H1 (cell line): ENCODE results near the gene IFNA16. TPM values are rescaled to one million over a fixed set of nuclear protein-coding genes. Genes with fewer than 3 reads are reported as not detected.

Experiments
- CTCF ChIA-PET: fragments of 300-600 bp; sonication (Branson Sonifier 250); formaldehyde crosslinking; loops from one replicate; lab custom pipeline; 2021; ENCODE audit not compliant: partially characterized antibody; lab: Charles Lee
- POLR2A ChIA-PET: fragments of 300-600 bp; sonication (Branson Sonifier 250); formaldehyde crosslinking; loops from one replicate; lab custom pipeline; 2021; ENCODE audit warnings: inconsistent platforms; ENCODE audit not compliant: partially characterized antibody; lab: Charles Lee
- DNase-seq, 2 experiments: peaks; one replicate each; pipeline versions ENCODE4 v3.0.0 to v3.0.0-alpha.2; 2010 to 2022; ENCODE audit warnings: low spot score in 2 of 2, low read depth in 1 of 2, mixed read lengths in 1 of 2
- FAIRE-seq: peaks from 2 replicates; lab custom pipeline; 2011; peaks lifted over from hg19 to GRCh38; lab: Jason Lieb, UNC
- H2AFZ ChIP-seq: 2 replicates; pipeline ENCODE4 v1.8.1; 2012; ENCODE audit warnings: low read length, inconsistent platforms
- H2AK5ac ChIP-seq: 2 replicates; pipeline ENCODE4 v1.6.1; 2013; ENCODE audit warnings: low read depth, low read length
- H2BK120ac ChIP-seq: replicated peaks from 2 replicates; pipeline ENCODE3; 2013; ENCODE audit warnings: low read depth, low read length, inconsistent platforms
- H2BK12ac ChIP-seq: 2 replicates; pipeline ENCODE4 v1.6.1; 2013; ENCODE audit warnings: low read depth, low read length
- H2BK15ac ChIP-seq: 2 replicates; pipeline ENCODE4 v1.6.1; 2013; ENCODE audit warnings: low read length
- H2BK20ac ChIP-seq: 2 replicates; pipeline ENCODE4 v1.6.1; 2013; ENCODE audit warnings: low read length
- H2BK5ac ChIP-seq: 2 replicates; pipeline ENCODE4 v1.6.1; 2013; ENCODE audit warnings: low read depth, low read length
- H3K14ac ChIP-seq: 2 replicates; pipeline ENCODE4 v1.6.1; 2013; ENCODE audit warnings: inconsistent platforms; ENCODE audit not compliant: insufficient read length
- H3K18ac ChIP-seq: 2 replicates; pipeline ENCODE4 v1.6.1; 2013; ENCODE audit warnings: low read length; ENCODE audit errors: extremely low read depth
- H3K23ac ChIP-seq: 2 replicates; pipeline ENCODE4 v1.6.1; 2013; ENCODE audit warnings: inconsistent platforms; ENCODE audit not compliant: insufficient read length
- H3K23me2 ChIP-seq: 2 replicates; pipeline ENCODE4 v1.6.1; 2013; ENCODE audit warnings: low read depth, low read length
- H3K27ac ChIP-seq: 2 replicates; pipeline ENCODE4 v1.6.1; 2011; ENCODE audit warnings: low read depth, low read length, inconsistent platforms
- H3K27me3 ChIP-seq, 4 experiments: replicated peaks in 1 of 4; 1 replicate in 1 of 4; 2 replicates in 3 of 4; pipeline versions ENCODE4 v1.6.1 to v1.8.1; 2011 to 2013; ENCODE audit warnings: low read length in 3 of 4, mild to moderate bottlenecking in 3 of 4, inconsistent platforms in 2 of 4, mixed read lengths in 2 of 4, moderate library complexity in 1 of 4; ENCODE audit not compliant: control insufficient read depth in 3 of 4, insufficient read depth in 3 of 4; ENCODE audit errors: extremely low read depth in 1 of 4
- H3K36me3 ChIP-seq, 4 experiments: 2 replicates each; pipeline versions ENCODE4 v1.6.1 to v1.8.1; 2011 to 2013; ENCODE audit warnings: mild to moderate bottlenecking in 4 of 4, low read length in 3 of 4, moderate library complexity in 2 of 4, control low read depth in 1 of 4, inconsistent platforms in 1 of 4; ENCODE audit not compliant: insufficient read depth in 4 of 4, control insufficient read depth in 2 of 4
- H3K4ac ChIP-seq: replicated peaks from 2 replicates; pipeline ENCODE3; 2013; ENCODE audit warnings: low read length, low read depth, mixed read lengths, inconsistent platforms; ENCODE audit not compliant: insufficient read length
- H3K4me1 ChIP-seq, 4 experiments: replicated peaks in 1 of 4; 1 replicate in 1 of 4; 2 replicates in 3 of 4; pipeline versions ENCODE4 v1.6.1 to v1.8.1; 2011 to 2013; ENCODE audit warnings: low read length in 3 of 4, inconsistent platforms in 2 of 4, mixed read lengths in 1 of 4; ENCODE audit not compliant: insufficient read depth in 4 of 4, control insufficient read depth in 3 of 4
- H3K4me2 ChIP-seq, 2 experiments: 2 replicates each; pipeline versions ENCODE4 v1.6.1 to v1.8.1; 2011 to 2013; ENCODE audit warnings: low read depth in 2 of 2, low read length in 2 of 2, control low read depth in 1 of 2, inconsistent platforms in 1 of 2, mild to moderate bottlenecking in 1 of 2; ENCODE audit not compliant: insufficient read depth in 1 of 2
- H3K4me3 ChIP-seq, 4 experiments: fragments of 200-600, 300-600 bp in 1 of 4; sonication (generic), shearing (Covaris generic), sonication (Bioruptor Twin) in 1 of 4; 2 replicates each; pipeline versions ENCODE4 v1.5.1 to v1.8.1; 2011 to 2016; ENCODE audit warnings: low read length in 4 of 4, low read depth in 3 of 4, control low read depth in 2 of 4, inconsistent platforms in 2 of 4, mild to moderate bottlenecking in 2 of 4, mixed read lengths in 1 of 4, moderate library complexity in 1 of 4; ENCODE audit not compliant: insufficient read depth in 2 of 4; ENCODE audit errors: extremely low read depth in 1 of 4
- H3K56ac ChIP-seq: replicated peaks from 2 replicates; pipeline ENCODE3; 2013; ENCODE audit warnings: low read depth, mild to moderate bottlenecking, mixed read lengths, low read length, inconsistent platforms; ENCODE audit not compliant: insufficient read length
- H3K79me1 ChIP-seq: 2 replicates; pipeline ENCODE4 v1.6.1; 2013; ENCODE audit warnings: low read depth, low read length, control low read depth
- H3K79me2 ChIP-seq, 2 experiments: 2 replicates each; pipeline versions ENCODE4 v1.6.1 to v1.8.1; 2012 to 2013; ENCODE audit warnings: low read length in 2 of 2, mild to moderate bottlenecking in 2 of 2, inconsistent platforms in 1 of 2; ENCODE audit not compliant: insufficient read depth in 2 of 2, control insufficient read depth in 1 of 2
- H3K9ac ChIP-seq, 4 experiments: replicated peaks in 1 of 4; 1 replicate in 1 of 4; 2 replicates in 3 of 4; pipeline versions ENCODE4 v1.6.1 to v1.8.1; 2011 to 2013; ENCODE audit warnings: low read depth in 3 of 4, low read length in 3 of 4, control low read depth in 2 of 4, mild to moderate bottlenecking in 2 of 4, moderate library complexity in 2 of 4, inconsistent platforms in 1 of 4; ENCODE audit errors: extremely low read depth in 1 of 4
- H3K9me3 ChIP-seq, 2 experiments: 2 replicates each; pipeline versions ENCODE4 v1.6.1 to v1.8.1; 2012 to 2013; ENCODE audit warnings: mild to moderate bottlenecking in 2 of 2, moderate library complexity in 2 of 2, control low read depth in 1 of 2, inconsistent platforms in 1 of 2, low read depth in 1 of 2, low read length in 1 of 2, mixed read lengths in 1 of 2; ENCODE audit not compliant: insufficient read depth in 2 of 2
- H4K20me1 ChIP-seq, 2 experiments: replicated peaks in 1 of 2; 2 replicates each; pipeline versions ENCODE3 to v1.8.1; 2011 to 2013; ENCODE audit warnings: inconsistent platforms in 2 of 2, low read length in 2 of 2, mild to moderate bottlenecking in 1 of 2; ENCODE audit not compliant: insufficient read depth in 2 of 2, control insufficient read depth in 1 of 2
- H4K5ac ChIP-seq: 2 replicates; pipeline ENCODE4 v1.6.1; 2013; ENCODE audit warnings: low read length, low read depth, mixed read lengths, inconsistent platforms; ENCODE audit not compliant: insufficient read length
- H4K8ac ChIP-seq: 2 replicates; pipeline ENCODE4 v1.8.0; 2013; ENCODE audit warnings: mild to moderate bottlenecking, moderate library complexity, low read length, inconsistent platforms; ENCODE audit not compliant: insufficient read depth; ENCODE audit errors: extremely low read depth
- H4K91ac ChIP-seq: replicated peaks from 2 replicates; pipeline ENCODE3; 2013; ENCODE audit warnings: low read length, mixed read lengths, inconsistent platforms; ENCODE audit not compliant: insufficient read length
- ATF3 ChIP-seq: IDR thresholded peaks from 2 replicates; pipeline ENCODE4 v1.6.1; 2011; ENCODE audit warnings: low read depth, mild to moderate bottlenecking, low read length; ENCODE audit not compliant: insufficient read depth
- BCL11A ChIP-seq, 2 experiments: IDR thresholded peaks; one replicate each; pipeline ENCODE4 v1.6.1; 2011; ENCODE audit warnings: low read depth in 2 of 2, low read length in 2 of 2, mild to moderate bottlenecking in 2 of 2
- CEBPB ChIP-seq: IDR thresholded peaks from 2 replicates; pipeline ENCODE4 v1.6.1; 2012; ENCODE audit warnings: low read depth, low read length
- CTBP2 ChIP-seq: IDR thresholded peaks from 2 replicates; pipeline ENCODE4 v1.7.0; 2011; ENCODE audit warnings: borderline replicate concordance, mild to moderate bottlenecking, moderate library complexity, mixed read lengths, low read length; ENCODE audit not compliant: insufficient read depth, insufficient read length
- EGR1 ChIP-seq: IDR thresholded peaks from 2 replicates; pipeline ENCODE4 v1.6.1; 2011; ENCODE audit warnings: low read depth, low read length, borderline replicate concordance
- JUN ChIP-seq: IDR thresholded peaks from 2 replicates; pipeline ENCODE4 v1.6.1; 2011; ENCODE audit warnings: low read depth, mild to moderate bottlenecking, improper control_type of control experiment, low read length
- NANOG ChIP-seq: IDR thresholded peaks from 2 replicates; pipeline ENCODE4 v1.6.1; 2011; ENCODE audit warnings: low read length, low read depth, mild to moderate bottlenecking, inconsistent platforms; ENCODE audit not compliant: insufficient read depth, poor library complexity, severe bottlenecking
- POLR2AphosphoS5 ChIP-seq: IDR thresholded peaks from 2 replicates; pipeline ENCODE4 v1.6.1; 2011; ENCODE audit warnings: low read depth, low read length
- TAF7 ChIP-seq: optimal IDR thresholded peaks from 2 replicates; pipeline ENCODE3; 2011; ENCODE audit warnings: low read depth, mild to moderate bottlenecking, inconsistent platforms, low read length, moderate library complexity, borderline replicate concordance
- USF2 ChIP-seq: IDR thresholded peaks from 2 replicates; pipeline ENCODE4 v1.6.1; 2011; ENCODE audit warnings: low read length, improper control_type of control experiment
- YY1 ChIP-seq: IDR thresholded peaks from 2 replicates; pipeline ENCODE4 v1.6.1; 2011; ENCODE audit warnings: low read depth, mild to moderate bottlenecking, low read length
- ZNF274 ChIP-seq: IDR thresholded peaks from 2 replicates; pipeline ENCODE4 v1.7.0; 2012; ENCODE audit warnings: low read length, borderline replicate concordance; ENCODE audit errors: extremely low read depth
- WGBS, 2 experiments: shearing (Covaris generic) in 1 of 2; methylation state at CpG; one replicate each; pipeline versions ENCODE4 v1.1.6 to v1.1.7; 2013 to 2015; ENCODE audit warnings: low lambda C conversion rate in 2 of 2, mixed read lengths in 2 of 2, inconsistent platforms in 1 of 2, low coverage in 1 of 2, missing lambda C conversion rate in 1 of 2; ENCODE audit not compliant: insufficient replicate concordance in 2 of 2, insufficient coverage in 1 of 2, insufficient read length in 1 of 2; ENCODE audit errors: extremely low coverage in 1 of 2, missing lambda C conversion rate in 1 of 2; 5-methylcytosine and 5-hydroxymethylcytosine counted together
- polyA plus RNA-seq, 7 experiments: library from polyadenylated mRNA; depleted of rRNA in 3 of 7; stranded (reverse) in 5 of 7; unstranded in 2 of 7; fragments of >200 nt in 5 of 7; fragments of 200-250 nt in 2 of 7; gene quantifications; 1 replicate in 5 of 7; 2 replicates in 1 of 7; 4 replicates in 1 of 7; pipeline versions ENCODE4 v1.2.1 to v1.2.3, GENCODE V29; 2011 to 2013; ENCODE audit warnings: missing spikeins in 2 of 7, mixed read lengths in 2 of 7
- total RNA-seq: library from RNA; stranded (reverse); fragmentation: NEBNext Ultra II Directional; extraction: Animal tissue kit (Norgen Biotek cat#: 25700); gene quantifications from 2 replicates; pipeline ENCODE4 v1.2.1, GENCODE V29; 2021

IFNA16 gene
- total and polyA plus RNA-seq, 2 of the 8 experiments (the other 6 are each of a cell fraction or from before 2014, with no cell fraction given), result not detected

DNA sequence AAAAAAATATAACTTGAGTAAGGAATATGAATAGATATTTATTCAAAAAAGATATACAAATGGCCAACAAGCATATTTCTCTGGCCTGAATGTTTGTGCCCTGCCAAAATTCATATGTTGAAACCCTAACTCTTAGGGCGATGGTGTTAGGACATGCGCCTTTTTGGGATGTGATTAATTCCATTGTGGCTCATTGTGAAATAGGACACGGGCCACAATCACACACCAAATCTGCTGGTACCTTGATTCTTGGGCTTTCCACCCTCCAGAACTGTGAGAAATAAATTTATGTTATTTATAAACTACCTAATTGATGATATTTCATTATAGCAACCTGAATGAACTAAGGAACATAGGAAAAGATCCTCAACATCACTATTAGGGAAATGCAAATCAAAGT, 45.0 kb downstream of the IFNA16 start:
- H3K9me3 ChIP-seq, result no peaks in the 10 kb centered on the region
- no peak overlapping the region for H2AFZ ChIP-seq
- H4K5ac ChIP-seq, result no peak overlapping the region
- FAIRE-seq, result no peak
- no peak overlapping the region for H2AK5ac ChIP-seq
- H3K56ac ChIP-seq, result no peak overlapping the region
- H3K4me3 ChIP-seq, result no peak overlapping the region
- TF ChIP-seq USF2 (no peak), POLR2AphosphoS5 (no peak), JUN (no peak), ZNF274 (no peak), CEBPB (no peak), CTBP2 (no peak), YY1 (no peak), EGR1 (no peak), TAF7 (no peak), BCL11A (IDR thresholded peaks at IDR 0.05; ENCODE audit: low read depth in 2 of 2, low read length in 2 of 2) (no peak), NANOG (no peak), ATF3 (no peak)
- H2BK20ac ChIP-seq, result no peak overlapping the region
- no peaks in the 10 kb centered on the region for H3K27me3 ChIP-seq
- H3K14ac ChIP-seq, result no peak overlapping the region
- no peak overlapping the region for H4K91ac ChIP-seq
- no peak overlapping the region for H2BK12ac ChIP-seq
- no peak overlapping the region for H3K9ac ChIP-seq
- 91% methylated on average over 3 of the region's 3 CpGs; no CpG with 5 or more reads in 1 of the 2 experiments for WGBS, 2 experiments
- no peak overlapping the region for H3K4ac ChIP-seq
- no peak overlapping the region for H3K18ac ChIP-seq
- no peaks in the 10 kb centered on the region for H3K36me3 ChIP-seq
- no peaks in the 10 kb centered on the region for H3K79me2 ChIP-seq
- CTCF ChIA-PET, result no interaction called here
- no peak overlapping the region for H2BK5ac ChIP-seq
- no peak overlapping the region for H3K4me2 ChIP-seq
- no peak overlapping the region for H2BK15ac ChIP-seq
- H3K23ac ChIP-seq, result no peak overlapping the region
- no peak overlapping the region for H3K27ac ChIP-seq
- no peak for DNase-seq
- no peaks in the 10 kb centered on the region for H4K20me1 ChIP-seq
- H4K8ac ChIP-seq, result no peak overlapping the region
- H3K79me1 ChIP-seq, result no peaks in the 10 kb centered on the region
- no peaks in the 10 kb centered on the region for H3K4me1 ChIP-seq
- no peaks in the 10 kb centered on the region for H3K23me2 ChIP-seq
- POLR2A ChIA-PET, result no interaction called here
- H2BK120ac ChIP-seq, result no peak overlapping the region
